Kidney (tissue), 14 donors: Measurements from ENCODE around the gene ERLEC1. TPM values are rescaled to one million over a fixed set of nuclear protein-coding genes. Genes with fewer than 3 reads are reported as not detected.
A peak's percentile ranks its signal among the peaks of the same experiment; 100 is the strongest.

Experiments used
- DNase-seq, 5 donors: peaks; one replicate each; pipeline ENCODE4 v3.0.0-alpha.2; 2013 to 2020
- FAIRE-seq: peaks from 2 replicates; lab custom pipeline; 2012; peaks lifted over from hg19 to GRCh38; lab: Jason Lieb, UNC
- H3K27ac ChIP-seq, 2 donors: one replicate each; pipeline ENCODE4 v1.7.0; 2013; ENCODE audit warnings: low read depth in 2 of 2, low read length in 2 of 2, inconsistent platforms in 1 of 2
- H3K27me3 ChIP-seq: one replicate; pipeline ENCODE4 v1.7.1; 2013; ENCODE audit warnings: low read length, inconsistent platforms; ENCODE audit not compliant: control insufficient read depth, insufficient read depth
- H3K36me3 ChIP-seq, 3 donors: one replicate each; pipeline versions ENCODE4 v1.7.0 to v1.7.1; 2013; ENCODE audit warnings: low read length in 3 of 3, control low read depth in 1 of 3, inconsistent platforms in 1 of 3; ENCODE audit not compliant: insufficient read depth in 3 of 3, control insufficient read depth in 2 of 3
- H3K4me1 ChIP-seq, 3 donors: one replicate each; pipeline versions ENCODE4 v1.7.0 to v1.7.1; 2013; ENCODE audit warnings: low read length in 3 of 3, inconsistent platforms in 1 of 3, low read depth in 1 of 3; ENCODE audit not compliant: control insufficient read depth in 2 of 3, insufficient read depth in 2 of 3
- H3K4me3 ChIP-seq, 3 donors: one replicate each; pipeline versions ENCODE4 v1.7.0 to v1.8.1; 2013; ENCODE audit warnings: low read length in 3 of 3, control low read depth in 1 of 3, inconsistent platforms in 1 of 3
- H3K9ac ChIP-seq, 3 donors: one replicate each; pipeline versions ENCODE4 v1.7.0 to v1.7.1; 2013; ENCODE audit warnings: low read length in 3 of 3, control low read depth in 1 of 3, inconsistent platforms in 1 of 3
- H3K9me3 ChIP-seq, 3 donors: one replicate each; pipeline versions ENCODE4 v1.7.0 to v1.7.1; 2013; ENCODE audit warnings: low read length in 3 of 3, control low read depth in 1 of 3, inconsistent platforms in 1 of 3; ENCODE audit not compliant: control insufficient read depth in 2 of 3, insufficient read depth in 1 of 3
- intact Hi-C: fragments of 100-400 bp; cut with DNase I; formaldehyde crosslinking; loops from one replicate; pipeline ENCODE4 v1.11.1; 2022
- polyA plus RNA-seq: library from polyadenylated mRNA; stranded (reverse); fragments of 350-450 nt; fragmentation: Illumina TruSeq; extraction: RNeasy Lipid Tissue Mini Kit (QIAGEN cat#74804); gene quantifications from one replicate; pipeline ENCODE4 v1.2.3, GENCODE V29; 2014; ENCODE audit warnings: low read depth, low replicate concordance; ENCODE audit not compliant: insufficient read depth
- total RNA-seq: library from RNA; stranded (reverse); fragmentation: NEBNext Ultra II Directional; extraction: Animal tissue kit (Norgen Biotek cat#: 25700); gene quantifications from one replicate; pipeline ENCODE4 v1.2.1, GENCODE V29; 2021
- TF ChIP-seq, protein P1 (sequence below): IDR thresholded peaks from 3 replicates; pipeline ENCODE4 v1.5.1; 2012; ENCODE audit warnings: mild to moderate bottlenecking, moderate library complexity, borderline replicate concordance; ENCODE audit not compliant: insufficient read depth; ENCODE audit errors: extremely low read depth
- donor health status: control.
- donor health status: control.
- donor health status: control.
- donor health status: control.
- donor health status: control.
- donor health status: DM: yes; HTN: yes; CAD: no.
- donor health status: Normal renal cell carcinoma (clear cell type).

The ERLEC1 gene
- total and polyA plus RNA-seq, 2 donors from 2014 or later = 39.9 to 43.7 TPM

DNA sequence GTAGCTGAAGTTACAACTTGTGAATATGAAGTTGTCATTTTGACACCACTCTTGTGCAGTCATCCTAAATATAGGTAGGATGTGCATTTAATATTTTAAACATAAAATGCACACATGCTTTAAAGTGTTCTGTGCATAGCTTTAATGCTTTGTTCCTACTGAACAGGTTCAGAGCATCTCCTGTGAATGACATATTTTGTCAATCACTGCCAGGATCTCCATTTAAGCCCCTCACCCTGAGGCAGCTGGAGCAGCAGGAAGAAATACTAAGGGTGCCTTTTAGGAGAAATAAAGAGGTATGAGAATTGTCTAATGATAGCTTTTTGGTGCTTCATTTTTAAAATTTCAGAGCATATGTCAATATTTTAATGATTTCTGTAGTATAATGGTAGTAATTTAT is 14.7 kb downstream of the ERLEC1 start:
- H3K9ac ChIP-seq = no peak overlapping the region
- H3K4me3 ChIP-seq = no peak overlapping the region
- no peak overlapping the region for H3K27ac ChIP-seq
- intact Hi-C loops = no loop called here
- no peaks in the 10 kb centered on the region for H3K4me1 ChIP-seq
- H3K9me3 ChIP-seq = no peaks in the 10 kb centered on the region
- TF ChIP-seq, protein P1, sequence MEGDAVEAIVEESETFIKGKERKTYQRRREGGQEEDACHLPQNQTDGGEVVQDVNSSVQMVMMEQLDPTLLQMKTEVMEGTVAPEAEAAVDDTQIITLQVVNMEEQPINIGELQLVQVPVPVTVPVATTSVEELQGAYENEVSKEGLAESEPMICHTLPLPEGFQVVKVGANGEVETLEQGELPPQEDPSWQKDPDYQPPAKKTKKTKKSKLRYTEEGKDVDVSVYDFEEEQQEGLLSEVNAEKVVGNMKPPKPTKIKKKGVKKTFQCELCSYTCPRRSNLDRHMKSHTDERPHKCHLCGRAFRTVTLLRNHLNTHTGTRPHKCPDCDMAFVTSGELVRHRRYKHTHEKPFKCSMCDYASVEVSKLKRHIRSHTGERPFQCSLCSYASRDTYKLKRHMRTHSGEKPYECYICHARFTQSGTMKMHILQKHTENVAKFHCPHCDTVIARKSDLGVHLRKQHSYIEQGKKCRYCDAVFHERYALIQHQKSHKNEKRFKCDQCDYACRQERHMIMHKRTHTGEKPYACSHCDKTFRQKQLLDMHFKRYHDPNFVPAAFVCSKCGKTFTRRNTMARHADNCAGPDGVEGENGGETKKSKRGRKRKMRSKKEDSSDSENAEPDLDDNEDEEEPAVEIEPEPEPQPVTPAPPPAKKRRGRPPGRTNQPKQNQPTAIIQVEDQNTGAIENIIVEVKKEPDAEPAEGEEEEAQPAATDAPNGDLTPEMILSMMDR = no peak
- FAIRE-seq (no peak), DNase-seq (no peak)
- peaks cover 2 to 19% (median 7%) of the 10 kb centered on the region in 3 donors for H3K36me3 ChIP-seq
- H3K27me3 ChIP-seq = no peaks in the 10 kb centered on the region

- H3K9me3 ChIP-seq = no peaks in the 10 kb centered on the region
- FAIRE-seq (no peak), DNase-seq (peak in 1 of 5 donors; percentile 8)
- H3K36me3 ChIP-seq = peaks cover 2 to 19% (median 10%) of the 10 kb centered on the region in 3 donors
- no peak overlapping the region for H3K27ac ChIP-seq
- intact Hi-C loops = no loop called here
- no peaks in the 10 kb centered on the region for H3K4me1 ChIP-seq
- H3K4me3 ChIP-seq = no peak overlapping the region
- no peak overlapping the region for H3K9ac ChIP-seq
- no peaks in the 10 kb centered on the region for H3K27me3 ChIP-seq
- TF ChIP-seq, protein P1 = no peak
These were observed 15.8 kb downstream of the ERLEC1 start for GRCh38 chr2:53802617-53803151.

- H3K9me3 ChIP-seq = no peaks in the 10 kb centered on the region
- FAIRE-seq = no peak
- TF ChIP-seq, protein P1 = no peak
These were observed 24.8 kb downstream of the ERLEC1 start for GRCh38 chr2:53811601-53812000.

DNA sequence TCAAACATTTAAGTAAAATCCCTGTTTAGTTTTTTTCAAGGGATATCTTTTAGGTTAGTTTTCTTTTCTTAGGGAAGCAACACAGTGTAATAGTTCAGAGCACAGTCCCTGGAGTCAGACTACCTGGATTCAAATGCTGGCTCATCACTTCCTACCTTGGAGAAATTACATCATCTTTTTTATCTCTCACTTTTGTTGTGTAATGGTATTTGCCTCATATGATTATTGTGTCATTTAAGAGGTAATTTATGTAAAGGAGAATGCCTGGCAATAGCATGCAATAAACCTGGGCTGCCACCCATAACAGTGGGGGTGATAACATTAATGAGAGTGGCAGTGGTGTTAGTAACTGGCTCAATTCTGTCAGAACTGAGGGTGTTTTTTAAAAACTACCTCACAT is 26.3 kb downstream of the ERLEC1 start:
- DNase-seq = no peak
- FAIRE-seq = no peak
- Histone ChIP-seq H3K9me3 (no peaks in the 10 kb centered on the region), H3K27ac (no peak overlapping the region), H3K4me1 (no peaks in the 10 kb centered on the region), H3K27me3 (no peaks in the 10 kb centered on the region), H3K4me3 (no peak overlapping the region), H3K9ac (no peak overlapping the region), H3K36me3 (peaks cover 2 to 34% (median 34%) of the 10 kb centered on the region in 3 donors)
- intact Hi-C loops = no loop called here
- TF ChIP-seq, protein P1 = no peak

More at GRCh38 chr2:53811601-53812000, 24.8 kb downstream of the ERLEC1 start:
- intact Hi-C loops = no loop called here
- Histone ChIP-seq H3K9ac (no peak overlapping the region), H3K4me1 (no peaks in the 10 kb centered on the region), H3K36me3 (peaks cover 2 to 38% (median 32%) of the 10 kb centered on the region in 3 donors), H3K27me3 (no peaks in the 10 kb centered on the region), H3K4me3 (no peak overlapping the region), H3K27ac (no peak overlapping the region)
- no peak for DNase-seq
